GM18526 (cell line): Measurements from ENCODE around the gene DPP6.

Source experiments
- POLR2A ChIP-seq: IDR thresholded peaks from 3 replicates; pipeline ENCODE4 v1.6.1; 2011; ENCODE audit not compliant: insufficient read length; ENCODE audit errors: extremely low read depth

DPP6 gene

GRCh38 chr7:154217688-154218340 is 165.6 kb downstream of the DPP6 start:
- no peak for TF ChIP-seq POLR2A

DNA sequence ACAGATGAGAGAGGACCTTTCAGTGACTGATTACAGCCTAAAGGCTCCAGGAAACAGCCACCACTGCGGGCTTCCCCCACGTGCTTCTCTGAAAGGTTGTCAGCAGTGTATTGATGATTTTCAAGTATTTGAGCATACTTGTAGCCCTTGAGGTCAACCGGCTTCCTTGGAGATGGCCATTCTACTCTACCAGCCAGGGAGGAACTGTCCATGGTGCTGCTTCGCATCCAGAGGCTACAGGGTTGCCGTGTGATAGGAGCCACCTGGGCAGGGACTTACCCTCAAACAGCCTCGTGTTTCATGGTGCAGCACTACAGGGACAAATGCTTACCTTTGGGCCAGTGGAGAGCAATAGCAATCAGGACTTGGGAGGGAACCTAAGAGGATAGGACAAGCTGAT is 179.5 kb downstream of the DPP6 start:
- TF ChIP-seq POLR2A, result no peak

DNA sequence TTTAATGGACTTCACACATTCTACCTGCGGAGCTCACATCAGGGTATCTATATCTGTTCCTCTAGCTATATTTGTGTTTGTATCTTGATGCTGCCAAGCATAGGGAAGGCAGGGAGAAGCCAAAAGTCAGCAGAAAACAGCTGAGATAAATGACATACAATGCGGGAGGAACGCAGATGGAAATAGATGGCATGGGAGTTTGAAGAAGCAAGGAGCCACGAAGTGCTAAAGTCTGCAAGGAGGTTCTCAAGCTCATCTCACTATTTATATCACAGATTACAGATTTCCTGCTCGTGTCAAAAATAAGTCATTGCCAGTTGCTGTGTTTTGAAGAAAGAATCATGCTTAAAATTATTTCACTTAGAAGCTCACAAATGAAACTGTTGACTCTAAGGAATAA is 180.5 kb downstream of the DPP6 start:
- no peak for TF ChIP-seq POLR2A

GRCh38 chr7:154241988-154242387 is 189.8 kb downstream of the DPP6 start:
- no peak for TF ChIP-seq POLR2A

DNA sequence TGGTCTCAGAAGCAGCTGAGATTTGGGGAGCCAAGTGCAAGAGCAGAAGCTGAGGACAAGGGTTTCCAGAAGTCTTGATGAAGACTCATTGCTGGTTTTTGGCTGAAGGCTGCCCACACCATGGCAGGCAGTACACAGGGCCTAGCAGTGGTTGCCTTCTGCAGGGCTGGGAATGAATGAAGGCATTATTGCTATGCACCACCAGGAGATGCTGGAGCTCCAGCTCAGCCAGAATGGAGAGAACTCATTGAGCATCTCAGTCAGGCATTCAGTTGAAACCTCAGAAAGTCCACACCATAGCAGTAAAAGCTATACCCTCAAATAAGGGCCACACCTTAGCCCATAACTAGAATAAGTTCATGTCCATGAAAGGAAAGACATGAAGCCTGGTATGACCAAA is 190.5 kb downstream of the DPP6 start:
- no peak for TF ChIP-seq POLR2A

GRCh38 chr7:154252046-154252445 is 199.8 kb downstream of the DPP6 start:
- TF ChIP-seq POLR2A, result no peak

- no peak for TF ChIP-seq POLR2A
Measured at GRCh38 chr7:154253810-154254209, 201.6 kb downstream of the DPP6 start.

- TF ChIP-seq POLR2A, result no peak
Measured at GRCh38 chr7:154255324-154255723, 203.1 kb downstream of the DPP6 start.

DNA sequence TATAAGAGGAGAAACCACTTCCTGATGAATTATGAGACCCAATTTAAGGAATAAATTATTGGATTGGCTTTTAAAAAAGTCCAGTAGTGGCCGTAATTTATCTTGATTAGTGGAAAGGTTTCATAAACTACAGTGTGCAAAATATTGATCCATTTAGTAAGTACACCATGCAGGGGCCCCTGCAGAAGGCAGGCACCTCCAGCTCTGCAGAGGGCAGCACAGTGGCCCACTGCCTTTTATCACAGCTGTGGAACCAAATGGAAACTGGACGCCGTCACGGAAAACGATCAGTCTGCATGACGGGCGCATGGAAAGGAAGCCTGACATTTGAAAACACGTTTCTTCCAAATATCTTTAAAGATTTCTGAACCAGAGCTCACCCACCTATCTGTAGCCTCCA is 204.0 kb downstream of the DPP6 start:
- no peak for TF ChIP-seq POLR2A

- no peak for TF ChIP-seq POLR2A
Measured at GRCh38 chr7:154259396-154259795, 207.2 kb downstream of the DPP6 start.

DNA sequence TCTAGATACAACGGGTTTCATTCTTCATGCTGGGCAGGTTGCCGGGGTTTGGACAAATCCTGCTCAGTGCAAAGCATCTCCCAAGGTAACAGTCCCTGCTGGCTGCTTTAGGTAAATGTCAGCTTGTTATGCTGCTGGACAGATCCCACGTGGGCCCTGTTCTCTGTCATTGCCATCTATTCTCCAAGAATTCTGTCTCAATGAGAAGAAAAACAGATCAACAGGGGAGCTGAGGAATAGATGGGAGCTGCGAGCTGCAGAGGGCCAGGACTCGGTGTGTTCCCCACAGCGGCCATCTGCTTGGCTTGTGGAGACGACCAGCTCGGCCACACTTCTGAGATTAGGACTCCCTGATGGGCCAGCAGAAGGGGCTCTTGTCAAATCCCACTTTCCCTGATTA is 235.2 kb downstream of the DPP6 start:
- TF ChIP-seq POLR2A, result no peak

- TF ChIP-seq POLR2A, result no peak
Measured at GRCh38 chr7:154289119-154289518, 236.9 kb downstream of the DPP6 start.

DNA sequence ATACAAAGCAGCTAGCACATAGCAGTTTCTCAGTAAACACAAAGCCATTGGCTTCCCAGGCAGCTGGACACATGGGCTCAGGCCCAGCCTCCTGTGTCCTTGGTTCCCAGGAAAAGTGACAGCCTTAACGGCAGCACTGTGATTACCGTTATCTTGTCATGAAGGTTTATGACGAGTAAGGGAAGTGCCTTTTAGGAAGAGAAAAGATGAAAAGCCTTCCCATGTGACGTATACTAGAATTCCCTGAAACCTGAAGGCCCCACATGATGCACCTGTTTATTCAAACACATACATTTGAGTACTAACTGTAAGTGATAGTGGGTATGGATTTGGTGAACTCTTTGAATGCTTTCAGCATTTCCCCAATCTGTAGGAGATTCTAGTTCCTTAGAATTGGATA is 244.2 kb downstream of the DPP6 start:
- no peak for TF ChIP-seq POLR2A

DNA sequence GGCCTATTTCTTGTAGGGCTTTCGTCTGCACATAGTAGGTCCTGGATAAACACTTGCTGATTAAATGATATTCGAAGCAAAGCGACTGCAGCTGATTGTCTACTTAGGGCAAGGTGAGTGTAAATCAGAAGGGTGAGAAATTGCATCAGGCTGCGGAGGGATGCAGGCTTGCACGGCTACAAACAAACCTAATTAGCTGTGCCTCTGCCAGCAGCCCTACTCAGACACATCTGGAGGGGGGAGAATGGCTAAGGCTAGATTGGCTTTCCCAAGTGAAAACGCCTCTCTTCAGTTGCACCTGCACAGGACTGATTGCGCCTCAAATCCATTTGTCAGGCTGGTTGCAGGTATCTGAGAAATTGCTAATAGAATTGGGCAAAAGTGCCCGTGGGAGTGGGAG is 247.5 kb downstream of the DPP6 start:
- no peak for TF ChIP-seq POLR2A

- TF ChIP-seq POLR2A, result no peak
Measured at GRCh38 chr7:154302380-154302779, 250.2 kb downstream of the DPP6 start.

DNA sequence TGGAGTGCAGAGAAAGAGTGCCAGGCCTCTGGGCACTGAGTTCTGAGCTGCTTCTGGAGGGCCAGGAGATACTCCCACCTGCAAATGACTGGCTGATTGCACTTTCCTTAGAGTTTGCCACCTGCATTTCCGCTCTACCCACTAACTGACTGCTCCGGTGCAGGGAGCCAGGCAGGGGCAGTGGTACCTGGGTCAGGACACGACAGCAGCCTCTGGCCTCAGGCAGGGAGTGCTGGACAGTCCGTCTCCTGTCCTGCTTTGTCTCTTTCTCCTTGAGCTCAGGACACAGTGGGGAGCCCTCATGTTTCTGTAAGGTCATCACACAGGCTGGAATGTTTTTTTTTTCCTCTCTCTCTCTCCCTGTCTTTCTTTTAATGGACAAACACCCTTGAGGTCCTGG is 252.0 kb downstream of the DPP6 start:
- TF ChIP-seq POLR2A, result no peak
